Measurements from ENCODE around the gene C15orf62. TPM values are rescaled to one million over a fixed set of nuclear protein-coding genes. Genes with fewer than 3 reads are reported as not detected.
A peak's percentile ranks its signal among the peaks of the same experiment; 100 is the strongest.

Gene C15orf62
- total and polyA plus RNA-seq, 2 experiments from 2014 or later, result 0.28 TPM; not detected in 1

DNA sequence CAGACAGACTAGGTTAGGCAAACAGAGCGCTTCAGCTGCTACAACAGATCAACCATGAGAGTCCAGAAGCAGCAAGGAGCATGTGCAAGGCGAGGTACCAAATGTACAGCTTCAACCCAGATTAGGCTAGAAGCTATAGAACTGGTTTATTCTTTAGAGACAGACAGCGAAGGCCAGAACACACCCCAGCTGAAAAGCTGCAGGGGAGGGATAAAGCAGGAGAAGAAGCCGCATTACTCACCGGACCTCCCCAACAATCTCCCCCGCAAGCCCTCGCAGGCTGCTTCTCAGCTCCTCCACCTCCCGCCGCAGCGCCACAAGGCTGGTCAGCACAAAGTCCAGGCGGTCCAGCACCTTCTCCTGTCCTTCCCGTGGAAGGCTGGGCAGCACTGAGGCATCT is 18.0 kb upstream of the C15orf62 start:
- H3K36me3 ChIP-seq (ENCODE audit: low read depth), result peaks cover 11% of the 10 kb centered on the region; the same call in 1 of the 2 replicates
- DNase-seq, result no peak
- H2AFZ ChIP-seq, result no peak overlapping the region
- H4K20me1 ChIP-seq (ENCODE audit: insufficient read depth), result no peaks in the 10 kb centered on the region
- 90 to 91% methylated on average over 12 of the region's 12 CpGs for WGBS, 2 experiments (ENCODE audit: low coverage in 1 of 2, low lambda C conversion rate in 2 of 2, missing lambda C conversion rate in 2 of 2)
- H3K9me2 ChIP-seq (ENCODE audit: insufficient read depth), result no peaks in the 10 kb centered on the region
- H3K27ac ChIP-seq, result no peak overlapping the region
- no peaks in the 10 kb centered on the region for H3K9me3 ChIP-seq (ENCODE audit: low read depth)
- in situ Hi-C loops (cut with MboI), result no loop called here
- no peak overlapping the region for H3K9ac ChIP-seq
- TF ChIP-seq EZH2 (IDR thresholded peaks at IDR 0.05; ENCODE audit: insufficient read depth, poor library complexity, severe bottlenecking) (no peak), EZH2phosphoT487 (IDR thresholded peaks at IDR 0.05; ENCODE audit: insufficient read depth, low read depth) (no peak)
- peaks cover 39% of the 10 kb centered on the region for H3K79me2 ChIP-seq (ENCODE audit: insufficient read depth)
- peaks cover 13% of the 10 kb centered on the region; the same call in 1 of the 2 replicates for H3F3A ChIP-seq (ENCODE audit: insufficient read depth)
- H3K4me1 ChIP-seq (ENCODE audit: insufficient read depth), result no peaks in the 10 kb centered on the region; the same call in 1 of the 2 replicates
- no peaks in the 10 kb centered on the region for H3K27me3 ChIP-seq (replicated peaks; ENCODE audit: insufficient read depth)
- no peak overlapping the region for H3K4me2 ChIP-seq (ENCODE audit: unreplicated experiment)
- no peak overlapping the region for H3K4me3 ChIP-seq

DNA sequence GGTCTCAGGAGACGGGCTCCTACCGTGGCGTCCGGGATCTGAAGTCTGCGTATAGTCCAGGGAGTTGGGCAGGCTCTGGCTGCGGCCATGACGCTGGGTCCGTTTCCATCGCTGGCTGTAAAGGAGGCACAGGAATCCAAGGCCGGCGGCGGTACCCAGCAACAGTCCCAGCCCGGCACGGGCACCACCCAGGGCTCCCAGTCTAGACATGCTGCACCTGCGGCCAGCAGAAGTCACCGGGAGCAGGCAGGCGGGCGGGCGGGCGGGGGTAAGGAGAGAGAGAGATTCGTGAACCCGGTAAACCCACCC is 15.3 kb upstream of the C15orf62 start:
- Histone ChIP-seq H3K27ac (peak overlapping the region; percentile 40), H3K9ac (peak overlapping the region; percentile 88)
- in situ Hi-C loops (cut with MboI), result no loop called here

DNA sequence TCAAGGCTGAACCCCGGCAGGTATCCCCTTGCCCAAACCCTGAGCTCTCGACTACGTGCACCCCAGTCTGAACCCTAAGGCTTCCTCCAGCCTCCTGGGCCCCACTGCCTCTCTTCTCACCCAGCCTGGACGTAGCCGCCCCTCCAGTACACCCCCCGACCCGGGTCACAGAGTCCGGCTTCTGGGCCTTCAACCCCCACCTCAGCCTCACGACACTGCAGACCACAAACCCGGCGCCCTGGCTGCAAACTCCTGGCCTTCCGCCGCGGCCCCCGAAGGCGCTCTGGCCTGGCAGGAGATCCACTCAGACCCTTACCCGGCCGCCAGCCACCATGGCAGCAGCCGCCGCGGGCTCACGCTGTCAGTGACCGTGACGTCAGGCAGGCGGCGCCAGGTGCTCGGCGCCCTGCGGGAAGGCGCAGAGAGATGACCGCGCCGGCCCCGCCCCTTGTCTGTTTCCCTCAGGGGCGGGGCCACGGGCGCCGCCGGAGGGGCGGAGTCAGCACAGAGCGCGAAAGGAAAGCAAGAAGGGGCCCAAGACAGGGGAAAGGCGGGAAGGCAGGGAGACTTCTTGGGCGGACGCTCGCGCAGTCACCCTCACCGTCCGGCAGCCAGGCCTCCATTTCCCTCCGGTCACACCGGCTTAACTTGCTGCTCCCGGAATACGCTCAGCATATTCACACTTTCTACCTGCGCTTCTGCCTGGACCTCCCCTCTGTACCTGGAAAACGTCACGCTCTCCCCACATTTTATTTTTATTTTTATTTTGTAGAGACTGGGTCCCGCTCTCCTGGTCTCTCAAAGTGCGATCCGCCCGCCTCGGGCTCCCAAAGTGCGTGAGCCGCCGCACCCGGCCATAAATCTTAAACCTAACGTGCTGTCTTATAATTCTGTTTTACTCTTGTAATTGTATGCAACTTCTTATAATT is 14.6 kb upstream of the C15orf62 start, which contains the start of gene RMDN3:
TSS of gene RMDN3 (minus strand) at position 372 of the 929 bp plus-strand sequence. CDS start 471 bp downstream, outside the sequence.
- no peaks in the 10 kb centered on the region for H3K9me2 ChIP-seq (ENCODE audit: insufficient read depth)
- WGBS, 2 experiments (ENCODE audit: low coverage in 1 of 2, low lambda C conversion rate in 2 of 2, missing lambda C conversion rate in 2 of 2), result 2 to 4% methylated on average over 52 to 66 of the region's 66 CpGs
- H4K20me1 ChIP-seq (ENCODE audit: insufficient read depth), result no peaks in the 10 kb centered on the region
- H3K36me3 ChIP-seq (ENCODE audit: low read depth), result peaks cover 11% of the 10 kb centered on the region; the same call in 1 of the 2 replicates
- H3K9me3 ChIP-seq (ENCODE audit: low read depth), result no peaks in the 10 kb centered on the region
- peak within 1 kb of the TSS; percentile 88 for H3K9ac ChIP-seq
- TF ChIP-seq EZH2phosphoT487 (IDR thresholded peaks at IDR 0.05; ENCODE audit: insufficient read depth, low read depth) (no peak), EZH2 (IDR thresholded peaks at IDR 0.05; ENCODE audit: insufficient read depth, poor library complexity, severe bottlenecking) (no peak)
- no peaks in the 10 kb centered on the region; the same call in 1 of the 2 replicates for H3K4me1 ChIP-seq (ENCODE audit: insufficient read depth)
- H3K4me2 ChIP-seq (ENCODE audit: unreplicated experiment), result peak within 1 kb of the TSS; percentile 94
- H3K27ac ChIP-seq, result peak within 1 kb of the TSS; percentile 41
- H3F3A ChIP-seq (ENCODE audit: insufficient read depth), result no peaks in the 10 kb centered on the region
- in situ Hi-C loops (cut with MboI), result no loop called here
- peak within 1 kb of the TSS; percentile 96 for H2AFZ ChIP-seq
- DNase-seq, result peak; percentile 98
- H3K79me2 ChIP-seq (ENCODE audit: insufficient read depth), result peaks cover 39% of the 10 kb centered on the region
- H3K27me3 ChIP-seq (replicated peaks; ENCODE audit: insufficient read depth), result no peaks in the 10 kb centered on the region
- H3K4me3 ChIP-seq, result peak within 1 kb of the TSS; percentile 99

More for the DNA sequence above, 15.3 kb upstream of the C15orf62 start:
- H4K20me1 ChIP-seq (ENCODE audit: insufficient read depth), result no peaks in the 10 kb centered on the region
- H3K36me3 ChIP-seq (ENCODE audit: low read depth), result peaks cover 11% of the 10 kb centered on the region; the same call in 1 of the 2 replicates
- TF ChIP-seq EZH2phosphoT487 (IDR thresholded peaks at IDR 0.05; ENCODE audit: insufficient read depth, low read depth) (no peak), EZH2 (IDR thresholded peaks at IDR 0.05; ENCODE audit: insufficient read depth, poor library complexity, severe bottlenecking) (no peak)
- no peaks in the 10 kb centered on the region for H3K27me3 ChIP-seq (replicated peaks; ENCODE audit: insufficient read depth)
- no peaks in the 10 kb centered on the region for H3F3A ChIP-seq (ENCODE audit: insufficient read depth)
- no peaks in the 10 kb centered on the region; the same call in 1 of the 2 replicates for H3K4me1 ChIP-seq (ENCODE audit: insufficient read depth)
- peaks cover 39% of the 10 kb centered on the region for H3K79me2 ChIP-seq (ENCODE audit: insufficient read depth)
- no peaks in the 10 kb centered on the region for H3K9me2 ChIP-seq (ENCODE audit: insufficient read depth)
- H3K9me3 ChIP-seq (ENCODE audit: low read depth), result no peaks in the 10 kb centered on the region
- peak overlapping the region; percentile 85 for H3K4me2 ChIP-seq (ENCODE audit: unreplicated experiment)
- DNase-seq, result peak; percentile 66
- peak overlapping the region; percentile 96 for H2AFZ ChIP-seq
- WGBS, 2 experiments (ENCODE audit: low coverage in 1 of 2, low lambda C conversion rate in 2 of 2, missing lambda C conversion rate in 2 of 2), result 4 to 5% methylated on average over 20 to 22 of the region's 22 CpGs
- H3K4me3 ChIP-seq, result peak overlapping the region; percentile 99

DNA sequence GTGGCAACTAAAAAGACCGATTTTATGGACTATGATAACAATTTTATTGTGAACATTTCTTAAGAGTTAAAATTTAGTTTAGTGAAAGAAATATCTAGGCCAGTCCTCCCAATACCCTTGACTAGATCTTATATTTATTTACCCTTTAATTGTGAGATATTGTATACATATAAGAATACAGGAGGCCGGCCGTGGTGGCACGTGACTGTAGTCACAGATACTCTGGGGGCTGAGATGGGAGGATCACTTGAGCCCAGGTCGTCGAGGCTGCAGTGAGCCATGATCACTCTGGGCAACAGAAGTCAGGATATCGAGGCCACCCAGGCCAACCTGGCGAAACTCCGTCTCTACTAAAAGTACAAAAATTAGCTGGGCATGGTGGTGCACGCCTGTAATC is 14.0 kb upstream of the C15orf62 start:
- Histone ChIP-seq H3K9me2 (ENCODE audit: insufficient read depth) (no peaks in the 10 kb centered on the region), H3K9me3 (ENCODE audit: low read depth) (no peaks in the 10 kb centered on the region), H2AFZ (peak overlapping the region; percentile 96), H3F3A (ENCODE audit: insufficient read depth) (no peaks in the 10 kb centered on the region), H4K20me1 (ENCODE audit: insufficient read depth) (no peaks in the 10 kb centered on the region), H3K36me3 (ENCODE audit: low read depth) (peaks cover 10% of the 10 kb centered on the region; the same call in 1 of the 2 replicates), H3K4me2 (ENCODE audit: unreplicated experiment) (peak overlapping the region; percentile 94), H3K27ac (peak overlapping the region; percentile 41; the same call in 1 of the 2 replicates), H3K9ac (peak overlapping the region; percentile 88), H3K27me3 (replicated peaks; ENCODE audit: insufficient read depth) (no peaks in the 10 kb centered on the region), H3K4me1 (ENCODE audit: insufficient read depth) (no peaks in the 10 kb centered on the region; the same call in 1 of the 2 replicates), H3K4me3 (peak overlapping the region; percentile 99), H3K79me2 (ENCODE audit: insufficient read depth) (peaks cover 39% of the 10 kb centered on the region)
- TF ChIP-seq EZH2 (IDR thresholded peaks at IDR 0.05; ENCODE audit: insufficient read depth, poor library complexity, severe bottlenecking), result no peak
- TF ChIP-seq EZH2phosphoT487 (IDR thresholded peaks at IDR 0.05; ENCODE audit: insufficient read depth, low read depth), result no peak
- in situ Hi-C loops (cut with MboI), result no loop called here
- no peak for DNase-seq
- 62 to 66% methylated on average over 10 of the region's 10 CpGs for WGBS, 2 experiments (ENCODE audit: low coverage in 1 of 2, low lambda C conversion rate in 2 of 2, missing lambda C conversion rate in 2 of 2)
